Stimulated activated CD8-positive, alpha-beta memory T cell treated with anti-CD3 and anti-CD28 coated beads, Interleukin-2, amount 100 ng/mL, for 1 hour (primary cell): ENCODE results near the gene ITPKB.

Experiments used
- DNase-seq, 2 donors: peaks; one replicate each; pipeline ENCODE4 v3.0.0-alpha.2; 2020; ENCODE audit warnings: low read depth in 2 of 2

The ITPKB gene

DNA sequence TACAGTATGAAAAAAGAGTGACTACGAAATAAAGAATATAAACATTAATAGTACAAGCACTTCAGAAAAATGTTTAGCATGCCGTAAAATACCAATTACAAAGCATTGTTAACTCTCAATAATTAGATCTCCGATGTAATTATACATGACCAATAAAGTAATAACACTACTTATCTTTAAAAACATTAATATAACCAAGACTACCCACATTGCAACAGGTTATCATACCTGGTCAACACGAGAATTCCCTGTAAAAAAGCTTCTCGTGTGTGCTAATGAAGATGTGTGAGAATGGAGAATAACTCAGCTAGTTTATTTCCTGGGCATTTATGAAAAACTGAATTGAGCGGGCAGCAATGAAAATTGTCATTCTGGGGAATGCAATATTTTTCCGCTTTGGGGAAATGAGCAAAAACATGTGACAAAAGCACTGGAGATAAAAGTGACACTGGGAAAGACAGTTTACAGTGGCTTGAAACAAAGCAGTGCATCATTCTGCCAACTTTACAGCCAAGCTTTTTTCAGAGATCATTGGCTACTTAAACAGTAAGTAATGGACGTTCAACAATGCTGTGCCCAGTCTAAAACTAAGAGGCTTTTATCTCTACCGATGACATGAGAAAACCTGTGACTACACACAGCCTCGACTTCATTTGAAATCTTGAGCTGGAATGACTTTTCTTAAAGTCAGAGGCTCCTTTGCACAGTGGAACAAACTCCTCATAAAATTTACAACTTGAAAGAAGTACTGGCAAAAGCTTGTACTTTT lies 34.7 kb downstream of the ITPKB start:
- DNase-seq: no peak

DNA sequence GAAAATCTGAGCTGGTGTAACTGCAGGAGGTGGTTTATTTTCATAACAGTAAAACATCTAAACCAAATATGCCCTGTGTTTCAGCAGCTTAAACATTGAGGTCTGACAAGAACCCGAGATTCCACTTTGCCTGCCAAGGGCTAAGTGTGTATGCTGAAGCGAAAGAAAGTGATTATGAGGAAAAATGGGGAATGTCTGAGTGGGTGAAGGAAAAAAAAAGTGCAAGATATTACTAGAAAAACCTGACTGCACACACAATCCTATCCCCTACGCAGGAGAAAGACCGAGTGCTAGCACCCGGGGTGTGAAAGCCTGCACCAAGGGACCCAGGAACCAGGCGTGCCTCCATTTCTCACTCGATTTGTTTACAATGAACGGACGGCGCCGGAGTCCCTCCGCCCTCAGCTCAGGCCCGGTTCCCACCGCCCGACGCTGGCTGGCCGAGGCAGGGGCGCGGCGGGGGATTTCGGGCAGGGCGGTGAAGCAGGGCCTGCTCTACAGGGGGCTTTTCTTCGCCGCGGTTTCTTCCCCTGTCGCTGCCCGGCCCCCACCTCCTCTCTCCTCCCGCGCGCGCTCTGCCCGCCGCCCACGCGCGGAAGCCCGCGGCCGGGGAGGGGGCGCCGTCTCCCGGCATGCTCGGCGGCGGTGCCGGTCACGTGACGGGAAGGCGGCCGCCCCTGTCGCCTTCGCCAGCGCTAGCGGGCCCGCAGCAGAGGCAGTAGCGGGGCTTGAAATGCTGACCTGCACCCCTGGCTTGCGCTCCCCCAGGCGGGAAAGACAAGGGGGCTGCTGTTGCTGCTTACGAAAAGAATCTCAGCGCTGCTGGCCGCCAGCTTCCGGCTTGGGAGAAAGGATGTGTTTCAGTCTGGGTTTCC lies 35.9 kb downstream of the ITPKB start:
- DNase-seq: peak; percentile 65 to 73

- no peak for DNase-seq
These were observed 36.6 kb downstream of the ITPKB start for GRCh38 chr1:226702318-226702956.

DNA sequence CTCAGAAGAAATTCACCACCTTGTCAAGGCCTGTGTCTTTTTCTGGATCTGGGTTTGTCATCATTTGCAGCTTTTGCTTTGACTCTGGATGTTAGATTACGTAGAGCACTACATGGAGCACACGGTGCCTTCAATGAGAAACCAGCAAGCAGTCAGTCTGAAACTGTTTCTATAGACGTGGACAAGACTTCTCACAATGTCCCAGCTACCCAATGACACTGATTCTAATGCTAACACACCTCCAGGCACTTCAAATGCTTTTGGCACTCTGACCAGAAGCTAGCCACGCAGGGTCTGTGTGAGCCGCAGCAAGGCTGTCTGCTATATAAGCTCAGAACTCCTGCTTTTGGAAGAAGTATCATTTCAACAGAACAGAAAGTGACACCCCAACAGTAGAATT lies 38.2 kb downstream of the ITPKB start:
- DNase-seq: no peak

DNA sequence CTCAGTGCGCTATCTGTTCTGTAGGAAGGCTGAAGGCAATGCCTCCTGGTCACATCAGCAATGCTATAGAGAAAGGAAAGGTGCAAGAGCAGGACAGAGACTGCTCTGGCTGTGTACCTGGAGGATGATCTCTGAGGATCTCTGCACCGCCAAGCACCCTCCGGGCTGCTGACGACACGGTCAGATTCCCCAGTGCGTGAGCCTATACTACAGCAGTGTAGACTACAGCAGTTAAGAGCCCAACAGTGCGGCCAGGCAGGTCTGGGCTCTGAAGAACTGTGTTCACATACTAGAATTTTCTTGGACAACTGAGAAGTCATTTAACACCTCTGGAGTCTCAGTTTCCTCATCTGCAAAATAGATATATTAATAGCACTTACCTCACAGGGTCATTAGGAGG lies 39.9 kb downstream of the ITPKB start:
- no peak for DNase-seq

DNA sequence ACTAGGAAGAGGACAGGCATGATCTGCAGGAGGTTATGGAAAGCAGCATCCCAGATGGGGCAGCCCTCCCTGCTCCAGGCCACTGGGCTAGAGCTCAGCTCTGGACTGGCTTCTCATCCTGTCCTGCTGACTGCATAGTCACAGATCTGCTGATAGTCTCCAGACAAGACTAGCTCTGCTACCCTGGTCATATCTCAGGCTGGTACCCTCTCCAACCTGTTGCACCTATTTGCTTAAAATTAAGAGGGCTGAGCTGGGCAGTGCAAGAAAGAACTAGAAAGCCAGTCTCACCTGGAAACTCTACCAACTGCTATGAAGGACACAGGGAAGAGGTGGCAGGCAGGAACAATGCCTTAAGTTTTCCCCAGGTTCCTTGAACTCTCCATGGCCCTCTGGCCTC lies 40.4 kb downstream of the ITPKB start:
- DNase-seq: no peak

GRCh38 chr1:226697929-226698544 lies 41.0 kb downstream of the ITPKB start:
- DNase-seq: no peak

GRCh38 chr1:226697151-226697928 lies 41.7 kb downstream of the ITPKB start:
- DNase-seq: no peak

DNA sequence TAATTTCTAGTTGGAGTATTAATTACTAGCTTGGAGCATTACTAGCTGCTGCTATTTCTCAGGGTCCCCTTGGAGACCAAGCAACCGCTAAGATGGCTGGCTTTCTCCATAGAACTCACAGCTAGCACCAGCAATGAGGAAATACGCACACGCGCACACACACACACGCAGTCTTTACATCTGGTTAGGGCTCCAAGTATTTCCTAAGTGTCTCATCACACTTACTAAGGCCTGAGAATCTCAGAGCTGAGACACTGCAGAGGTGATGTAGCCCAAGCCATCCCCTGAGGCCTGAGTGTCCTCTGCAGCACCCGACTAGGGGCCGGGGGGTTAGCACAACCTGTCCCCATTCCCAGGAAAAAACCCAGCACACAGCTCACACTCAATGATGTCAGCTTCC lies 42.5 kb downstream of the ITPKB start:
- DNase-seq: no peak

GRCh38 chr1:226695335-226695900 lies 43.7 kb downstream of the ITPKB start:
- no peak for DNase-seq

- no peak for DNase-seq
These were observed 46.3 kb downstream of the ITPKB start for GRCh38 chr1:226692823-226693222.

DNA sequence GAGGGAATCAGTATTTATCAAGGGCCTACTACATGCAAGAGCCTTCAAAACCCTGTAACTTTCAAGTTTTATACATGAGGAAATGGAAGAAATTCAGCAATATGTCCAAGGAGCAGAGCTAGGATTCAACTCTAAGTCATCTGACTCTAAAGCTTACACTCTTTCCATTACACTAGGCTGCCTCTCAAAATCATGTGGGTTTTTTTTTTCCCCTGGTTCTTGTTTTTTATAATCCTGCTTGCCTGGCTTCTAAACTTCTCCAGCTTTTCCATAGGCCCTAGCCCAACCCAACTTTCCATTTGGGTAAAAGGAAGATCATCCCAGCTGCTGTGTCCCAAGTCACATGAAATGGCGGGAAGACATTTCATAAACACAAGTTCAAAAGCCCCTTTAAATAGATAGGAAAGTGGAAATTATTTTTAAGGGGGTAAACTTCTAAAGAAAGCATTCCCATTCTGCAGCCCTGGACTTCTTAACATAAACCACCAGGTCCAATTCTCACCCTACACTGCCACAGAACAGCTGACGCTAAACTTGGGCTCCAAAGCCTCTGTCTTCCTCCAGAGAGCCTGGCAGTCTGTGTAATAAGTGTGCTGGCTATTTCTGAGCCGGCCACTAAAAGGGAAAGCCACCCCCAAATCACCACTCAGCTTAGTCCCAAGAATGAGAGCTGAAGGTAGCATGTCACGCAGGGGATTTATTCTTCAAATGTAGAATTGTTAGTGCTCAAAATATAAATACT lies 46.9 kb downstream of the ITPKB start:
- no peak for DNase-seq

DNA sequence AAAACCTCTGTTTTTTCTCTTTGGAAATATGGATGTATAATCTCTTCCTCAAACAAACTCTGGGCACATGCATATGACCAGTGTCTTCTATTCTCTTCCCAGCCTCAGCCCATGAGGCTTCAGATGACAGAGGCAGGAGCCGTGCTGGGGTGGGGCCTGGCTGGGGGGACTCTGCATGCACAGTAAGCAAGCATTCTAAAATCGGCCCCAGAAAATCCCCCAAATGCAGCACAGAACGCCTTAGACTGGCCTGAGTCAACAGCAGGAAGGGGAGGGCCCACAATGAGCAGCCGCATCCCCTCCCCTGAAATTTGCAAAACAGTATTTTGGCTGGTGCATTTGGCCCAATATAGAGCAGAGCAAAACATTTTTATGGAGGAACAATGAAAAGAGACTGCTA lies 47.8 kb downstream of the ITPKB start:
- DNase-seq: no peak

DNA sequence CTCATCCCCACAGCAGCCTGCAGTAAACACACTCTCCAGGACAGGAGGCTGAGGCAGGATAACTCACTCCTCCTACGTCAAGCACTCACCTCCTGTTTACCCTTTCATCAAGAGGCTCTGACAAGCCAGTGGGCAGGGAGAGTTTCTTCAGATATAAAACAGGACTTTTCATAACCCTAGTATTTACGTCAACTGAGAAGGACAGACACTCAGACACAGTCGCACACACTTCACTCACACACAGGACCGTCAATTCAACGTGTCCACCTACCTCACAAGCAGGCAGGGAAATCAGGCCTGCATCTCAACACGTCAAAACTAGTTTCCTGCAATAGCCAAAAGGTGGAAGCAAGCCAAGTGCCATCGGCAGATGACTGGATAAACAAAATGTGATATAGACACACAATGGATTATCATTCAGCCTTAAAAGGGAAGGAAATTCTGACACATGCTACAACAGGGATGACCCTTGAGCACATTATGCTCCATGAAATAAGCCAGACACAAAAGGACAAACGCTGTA lies 48.6 kb downstream of the ITPKB start:
- DNase-seq: no peak

- no peak for DNase-seq
These were observed 50.3 kb downstream of the ITPKB start for GRCh38 chr1:226688808-226689207.

- DNase-seq: no peak
These were observed 50.9 kb downstream of the ITPKB start for GRCh38 chr1:226688056-226688748.

GRCh38 chr1:226687426-226687825 lies 51.7 kb downstream of the ITPKB start:
- DNase-seq: no peak

GRCh38 chr1:226686440-226687425 lies 52.3 kb downstream of the ITPKB start:
- DNase-seq: no peak
